Activated CD4-positive, alpha-beta memory T cell treated with anti-CD3 and anti-CD28 coated beads, Interleukin-2, amount 10 ng/mL, durations not matched to agents 7 days and 5 days (primary cell): ENCODE data around the gene CFAP77. TPM values are rescaled to one million over a fixed set of nuclear protein-coding genes. Genes with fewer than 3 reads are reported as not detected.

Experiments used
- CTCF ChIA-PET: fragments of 350-600 bp; sonication (Branson Sonifier 250); formaldehyde crosslinking; loops from one replicate; lab custom pipeline; 2021; ENCODE audit warnings: antibody characterized with exemption, inconsistent platforms; lab: Charles Lee
- POLR2A ChIA-PET: fragments of 350-600 bp; sonication (Branson Sonifier 250); formaldehyde crosslinking; loops from one replicate; lab custom pipeline; 2021; ENCODE audit warnings: antibody characterized with exemption; lab: Charles Lee
- DNase-seq: peaks from one replicate; pipeline ENCODE4 v3.0.0-alpha.2; 2020
- H3K27ac Mint-ChIP-seq: one replicate; pipeline ENCODE4 v1.8.0; 2021; ENCODE audit warnings: mild to moderate bottlenecking, mixed read lengths
- H3K27me3 Mint-ChIP-seq: one replicate; pipeline ENCODE4 v1.8.0; 2021; ENCODE audit warnings: mixed read lengths
- H3K36me3 Mint-ChIP-seq: one replicate; pipeline ENCODE4 v1.8.0; 2021; ENCODE audit warnings: low read depth, mixed read lengths
- H3K4me1 Mint-ChIP-seq: one replicate; pipeline ENCODE4 v1.8.0; 2021; ENCODE audit warnings: mixed read lengths
- H3K4me3 Mint-ChIP-seq: one replicate; pipeline ENCODE4 v1.8.0; 2021; ENCODE audit warnings: mild to moderate bottlenecking, mixed read lengths
- H3K9me3 Mint-ChIP-seq: one replicate; pipeline ENCODE4 v1.8.0; 2021; ENCODE audit warnings: mixed read lengths
- total RNA-seq, 2 experiments: library from RNA; stranded (reverse); gene quantifications; one replicate each; pipeline ENCODE4 v1.2.3, GENCODE V29; 2021

The CFAP77 gene
- total RNA-seq, 2 experiments from 2014 or later = not detected

DNA sequence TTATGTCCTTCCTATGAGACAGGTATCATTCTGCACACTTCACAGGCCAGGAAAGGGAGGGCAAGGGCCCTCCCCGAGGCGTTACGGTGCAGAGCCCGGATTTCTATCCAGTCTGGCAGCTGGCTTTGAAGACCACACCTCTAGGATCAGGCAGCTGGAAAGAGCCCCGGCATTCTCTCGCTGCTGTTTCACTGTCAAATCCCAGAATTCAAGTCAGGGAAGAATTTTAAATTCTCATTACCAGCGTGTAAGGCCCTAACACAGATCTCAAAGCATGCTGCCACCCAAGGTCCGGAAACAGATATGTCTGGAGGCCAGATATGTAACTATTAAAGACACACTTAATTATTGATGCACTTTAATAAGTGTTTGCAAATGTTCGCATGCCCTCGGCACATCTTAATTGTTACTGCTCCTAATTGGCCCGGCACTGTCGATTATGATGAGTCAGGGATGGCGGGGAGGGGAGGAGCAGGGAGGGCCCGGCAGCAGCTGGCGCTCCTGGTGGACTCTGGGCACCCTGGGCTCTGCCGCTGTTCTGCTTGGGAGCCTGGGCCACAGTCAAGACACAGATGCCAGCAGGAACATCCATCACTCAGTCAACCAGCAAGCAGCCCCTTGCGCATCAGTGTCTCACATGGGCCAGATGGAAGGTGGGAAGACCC lies 96.1 kb downstream of the CFAP77 start:
- ChIA-PET POLR2A (no interaction called here), CTCF (interaction anchor here (1.3 to 3.2 kb wide), 5 partner anchors 8 to 396 kb away, joined by 3 to 11 read pairs (median 5); no protein-coding TSS in a partner anchor)
- Mint-ChIP-seq H3K9me3 (no peaks in the 10 kb centered on the region), H3K4me3 (no peak overlapping the region), H3K27me3 (peaks cover 15% of the 10 kb centered on the region), H3K4me1 (peaks cover 15% of the 10 kb centered on the region), H3K36me3 (no peaks in the 10 kb centered on the region), H3K27ac (no peak overlapping the region)
- DNase-seq = no peak

- H3K27ac Mint-ChIP-seq = peak overlapping the region; percentile 9
- ChIA-PET POLR2A (no interaction called here), CTCF (interaction anchor here (0.7 to 3.2 kb wide), 8 partner anchors 9 to 793 kb away, joined by 3 to 11 read pairs (median 3); no protein-coding TSS in a partner anchor)
- H3K27me3 Mint-ChIP-seq = peaks cover 15% of the 10 kb centered on the region
- no peak for DNase-seq
- H3K9me3 Mint-ChIP-seq = no peaks in the 10 kb centered on the region
- no peak overlapping the region for H3K4me3 Mint-ChIP-seq
- no peaks in the 10 kb centered on the region for H3K36me3 Mint-ChIP-seq
- H3K4me1 Mint-ChIP-seq = peaks cover 15% of the 10 kb centered on the region
Measured at GRCh38 chr9:132506977-132507669, 97.1 kb downstream of the CFAP77 start.

DNA sequence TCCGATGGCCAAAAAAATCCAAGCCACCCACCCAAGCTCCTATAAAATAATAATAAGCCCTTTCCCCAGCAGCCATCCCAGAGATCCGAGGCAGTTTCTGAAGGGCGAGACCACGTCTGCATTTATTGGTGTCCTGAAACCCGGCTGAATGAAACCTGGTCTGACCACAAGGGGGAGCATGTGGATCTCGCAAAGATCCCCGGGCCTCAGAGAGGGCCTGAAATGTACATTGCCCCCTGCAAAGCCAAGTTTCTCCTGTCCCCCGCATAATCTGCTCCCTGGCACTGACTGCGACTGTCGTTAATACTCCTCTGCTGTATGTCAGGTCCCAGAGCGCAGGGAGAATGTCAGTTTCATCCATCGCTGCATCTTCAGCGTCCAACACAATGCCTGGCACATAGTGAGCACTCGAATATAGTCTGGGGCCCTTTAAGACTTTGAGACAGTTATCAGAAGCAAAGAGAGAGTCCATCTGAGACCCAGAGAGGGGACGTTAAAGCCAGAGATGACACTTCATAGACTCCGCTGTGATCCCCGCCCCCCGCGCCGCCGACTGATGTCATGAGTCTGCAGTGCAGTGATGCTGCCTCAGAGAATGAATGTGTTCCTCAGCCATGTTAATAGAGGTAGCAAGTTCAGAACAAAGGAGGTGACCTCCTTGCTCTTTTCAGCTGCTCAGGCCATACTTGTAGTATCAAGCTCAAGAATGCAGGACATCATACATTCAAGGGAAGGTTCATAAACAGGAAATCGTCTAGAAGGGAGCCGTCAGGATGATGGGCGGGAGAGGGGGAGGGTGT lies 97.9 kb downstream of the CFAP77 start:
- CTCF ChIA-PET = interaction anchor here (0.6 to 3.2 kb wide), 9 partner anchors 10 to 792 kb away, joined by 3 to 11 read pairs (median 3); no protein-coding TSS in a partner anchor
- DNase-seq = peak; percentile 71
- Mint-ChIP-seq H3K36me3 (no peaks in the 10 kb centered on the region), H3K27me3 (peaks cover 15% of the 10 kb centered on the region), H3K4me1 (peaks cover 15% of the 10 kb centered on the region), H3K4me3 (no peak overlapping the region), H3K9me3 (no peaks in the 10 kb centered on the region), H3K27ac (peak overlapping the region; percentile 9)
- POLR2A ChIA-PET = no interaction called here

DNA sequence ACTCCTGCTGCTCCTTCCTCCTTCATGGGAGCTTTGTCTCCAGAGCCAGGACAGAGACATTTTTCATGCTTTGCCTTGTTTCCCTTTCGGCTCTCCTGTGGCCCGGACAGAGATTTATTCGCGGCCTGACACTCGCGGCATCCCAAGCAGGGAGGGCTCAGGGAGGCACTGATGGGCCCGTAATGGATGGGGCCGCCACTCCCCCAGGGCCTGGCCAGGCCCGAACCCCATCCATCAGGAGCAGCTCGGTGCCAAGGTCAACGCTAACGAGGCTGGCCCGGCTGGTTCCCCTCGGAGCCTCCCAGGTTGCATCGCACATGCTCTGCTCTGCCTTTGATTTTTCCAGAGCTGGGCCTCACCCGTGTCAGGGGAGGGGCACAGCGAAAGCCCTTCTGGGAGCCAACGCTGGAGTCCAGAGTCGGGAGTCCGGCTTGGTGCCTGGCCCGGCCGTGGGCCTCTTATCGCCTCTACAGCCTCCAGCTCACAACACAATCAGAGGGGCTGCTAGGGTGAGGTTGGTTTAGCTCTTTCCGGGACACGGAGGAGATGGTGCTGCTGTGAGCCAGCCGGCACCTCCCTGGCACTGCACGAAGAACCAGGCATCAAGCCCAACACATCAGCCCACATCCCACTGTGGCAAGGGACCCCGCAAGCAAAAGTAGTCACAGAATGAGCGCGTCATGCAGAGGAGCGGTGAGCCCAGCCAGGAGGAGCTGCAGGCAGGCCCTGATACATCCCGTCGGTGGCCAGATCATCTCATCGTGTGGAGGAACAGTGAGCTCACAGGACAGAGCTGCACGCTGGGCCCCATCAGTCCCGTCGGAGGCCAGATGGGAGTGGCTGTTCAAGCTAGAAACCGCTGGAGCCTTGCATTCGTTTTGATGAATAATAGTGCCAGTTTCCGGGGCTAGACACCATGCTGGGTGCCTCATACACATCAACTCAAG lies 100.2 kb downstream of the CFAP77 start:
- CTCF ChIA-PET = no interaction called here
- H3K4me3 Mint-ChIP-seq = no peak overlapping the region
- peaks cover 11% of the 10 kb centered on the region for H3K27me3 Mint-ChIP-seq
- DNase-seq = no peak
- H3K36me3 Mint-ChIP-seq = no peaks in the 10 kb centered on the region
- no peaks in the 10 kb centered on the region for H3K9me3 Mint-ChIP-seq
- POLR2A ChIA-PET = no interaction called here
- peaks cover 15% of the 10 kb centered on the region for H3K4me1 Mint-ChIP-seq
- no peak overlapping the region for H3K27ac Mint-ChIP-seq

DNA sequence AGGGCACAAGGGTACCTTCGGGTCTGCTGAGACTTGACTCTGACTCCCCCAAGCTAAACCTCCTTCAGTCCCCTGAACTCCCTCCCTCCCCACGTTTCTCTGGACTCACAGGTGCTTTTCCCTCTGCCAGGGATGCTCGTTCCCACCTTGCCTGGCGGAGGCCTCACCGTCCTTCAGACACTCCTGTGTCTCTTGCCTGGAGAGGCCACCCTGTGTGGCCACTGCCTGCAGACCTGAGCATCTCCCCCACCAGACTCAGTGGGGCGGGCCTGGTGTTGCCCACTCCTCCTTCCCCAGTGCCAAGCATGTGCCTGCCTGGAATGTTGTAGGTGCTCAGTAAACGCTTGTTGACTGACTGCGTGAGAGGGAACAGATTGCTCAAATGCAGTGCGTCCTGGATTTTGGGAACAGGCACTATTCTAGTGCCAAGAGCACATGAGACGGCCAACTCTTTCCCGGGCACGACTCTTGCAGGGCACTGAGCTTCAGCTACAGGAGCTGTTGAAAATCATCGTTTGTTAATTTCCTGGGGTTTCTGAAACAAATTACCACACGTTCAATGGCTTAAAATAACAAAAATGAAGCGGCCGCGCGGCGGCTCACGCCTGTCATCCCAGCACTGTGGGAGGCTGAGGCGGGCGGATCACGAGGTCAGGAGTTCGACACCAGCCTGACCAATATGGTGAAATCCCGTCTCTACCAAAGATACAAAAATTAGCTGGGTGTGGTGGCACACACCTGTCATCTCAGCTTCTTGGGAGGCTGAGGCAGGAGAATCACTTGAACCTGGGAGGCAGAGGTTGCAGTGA lies 101.4 kb downstream of the CFAP77 start:
- ChIA-PET POLR2A (no interaction called here), CTCF (no interaction called here)
- Mint-ChIP-seq H3K27me3 (peaks cover 6% of the 10 kb centered on the region), H3K4me1 (peaks cover 15% of the 10 kb centered on the region), H3K9me3 (no peaks in the 10 kb centered on the region), H3K36me3 (no peaks in the 10 kb centered on the region), H3K27ac (no peak overlapping the region), H3K4me3 (no peak overlapping the region)
- DNase-seq = no peak

- H3K36me3 Mint-ChIP-seq = no peaks in the 10 kb centered on the region
- ChIA-PET POLR2A (no interaction called here), CTCF (interaction anchor here (0.5 kb wide), 1 partner anchor 1465 kb away, joined by 3 read pairs; no protein-coding TSS in a partner anchor)
Measured at GRCh38 chr9:132513416-132513815, 103.4 kb downstream of the CFAP77 start.

GRCh38 chr9:132514011-132514744 lies 104.2 kb downstream of the CFAP77 start:
- H3K4me1 Mint-ChIP-seq = no peaks in the 10 kb centered on the region
- no peak overlapping the region for H3K27ac Mint-ChIP-seq
- peaks cover 7% of the 10 kb centered on the region for H3K27me3 Mint-ChIP-seq
- ChIA-PET POLR2A (no interaction called here), CTCF (interaction anchor here (0.5 kb wide), 1 partner anchor 1466 kb away, joined by 3 read pairs; no protein-coding TSS in a partner anchor)
- no peak for DNase-seq
- no peak overlapping the region for H3K4me3 Mint-ChIP-seq
- no peaks in the 10 kb centered on the region for H3K9me3 Mint-ChIP-seq
- no peaks in the 10 kb centered on the region for H3K36me3 Mint-ChIP-seq

More at GRCh38 chr9:132513416-132513815, 103.4 kb downstream of the CFAP77 start:
- Mint-ChIP-seq H3K4me3 (no peak overlapping the region), H3K4me1 (no peaks in the 10 kb centered on the region), H3K27ac (no peak overlapping the region), H3K27me3 (peaks cover 7% of the 10 kb centered on the region), H3K9me3 (no peaks in the 10 kb centered on the region)
- no peak for DNase-seq

DNA sequence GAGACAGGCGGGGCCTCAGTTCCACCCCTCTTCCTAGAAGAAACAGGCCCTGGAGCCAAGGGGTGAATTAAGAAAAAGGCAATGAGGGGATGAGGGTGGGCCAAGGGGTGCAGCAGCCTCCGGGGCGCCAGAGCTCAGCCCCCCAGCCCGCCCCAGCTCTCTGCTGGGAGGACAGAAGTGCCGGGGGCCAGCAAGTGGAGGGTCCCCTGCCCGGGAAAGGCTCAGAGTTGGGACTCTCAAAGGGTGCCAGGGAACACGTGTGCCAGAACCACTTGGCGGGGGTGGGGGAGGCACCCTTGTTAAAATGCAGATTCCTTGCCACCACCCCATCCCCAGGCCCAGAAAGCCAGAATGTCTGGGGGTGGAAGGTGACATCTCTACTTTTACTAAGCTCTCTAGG lies 104.8 kb downstream of the CFAP77 start:
- no peak overlapping the region for H3K4me3 Mint-ChIP-seq
- POLR2A ChIA-PET = no interaction called here
- H3K9me3 Mint-ChIP-seq = no peaks in the 10 kb centered on the region
- no peaks in the 10 kb centered on the region for H3K4me1 Mint-ChIP-seq
- no peak overlapping the region for H3K27ac Mint-ChIP-seq
- CTCF ChIA-PET = no interaction called here
- H3K36me3 Mint-ChIP-seq = no peaks in the 10 kb centered on the region
- H3K27me3 Mint-ChIP-seq = peaks cover 7% of the 10 kb centered on the region
- DNase-seq = no peak

- CTCF ChIA-PET = no interaction called here
- H3K4me1 Mint-ChIP-seq = no peaks in the 10 kb centered on the region
- H3K27me3 Mint-ChIP-seq = peaks cover 7% of the 10 kb centered on the region
- no peak overlapping the region for H3K27ac Mint-ChIP-seq
- POLR2A ChIA-PET = no interaction called here
- H3K9me3 Mint-ChIP-seq = no peaks in the 10 kb centered on the region
- DNase-seq = no peak
- no peak overlapping the region for H3K4me3 Mint-ChIP-seq
- H3K36me3 Mint-ChIP-seq = no peaks in the 10 kb centered on the region
Measured at GRCh38 chr9:132516301-132516700, 106.3 kb downstream of the CFAP77 start.

GRCh38 chr9:132516911-132517310 lies 106.9 kb downstream of the CFAP77 start:
- H3K36me3 Mint-ChIP-seq = no peaks in the 10 kb centered on the region
- no peaks in the 10 kb centered on the region for H3K9me3 Mint-ChIP-seq
- no peaks in the 10 kb centered on the region for H3K4me1 Mint-ChIP-seq
- no peak overlapping the region for H3K4me3 Mint-ChIP-seq
- H3K27ac Mint-ChIP-seq = no peak overlapping the region
- POLR2A ChIA-PET = no interaction called here
- CTCF ChIA-PET = no interaction called here
- H3K27me3 Mint-ChIP-seq = peaks cover 7% of the 10 kb centered on the region
- DNase-seq = no peak
